Measurements from ENCODE around the gene E2F7. TPM values are rescaled to one million over a fixed set of nuclear protein-coding genes. Genes with fewer than 3 reads are reported as not detected.

E2F7 gene
- total RNA-seq, 4 donors from 2014 or later: not detected

DNA sequence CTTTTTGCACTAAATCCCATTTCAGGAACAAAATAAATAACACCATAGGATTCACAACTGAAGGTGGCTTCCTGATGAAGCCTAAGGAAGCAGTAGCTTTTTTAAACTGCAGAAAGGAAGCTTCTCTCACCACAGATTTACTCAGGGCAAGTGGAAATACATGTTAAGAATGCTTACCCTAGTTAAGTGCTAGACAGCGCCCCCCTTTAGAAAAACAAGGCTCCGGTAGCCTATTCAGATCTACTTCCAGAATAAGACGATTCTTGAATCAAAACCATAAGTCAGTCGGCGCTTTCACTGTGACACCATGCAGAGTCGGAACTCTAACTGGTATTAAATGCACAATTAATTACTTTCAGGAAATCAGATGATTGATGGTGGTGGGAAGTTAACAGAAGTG, 41.9 kb downstream of the E2F7 start:
- in situ Hi-C loops (cut with MboI; ENCODE audit: low sequenced_read_pairs in 4 of 4): loop anchor here in 2 of 4 donors (25.0 kb wide), 3 partner anchors 236 to 411 kb away; no protein-coding TSS in a partner anchor
- no peak overlapping the region for H3K27ac ChIP-seq
- TF ChIP-seq, protein P1, sequence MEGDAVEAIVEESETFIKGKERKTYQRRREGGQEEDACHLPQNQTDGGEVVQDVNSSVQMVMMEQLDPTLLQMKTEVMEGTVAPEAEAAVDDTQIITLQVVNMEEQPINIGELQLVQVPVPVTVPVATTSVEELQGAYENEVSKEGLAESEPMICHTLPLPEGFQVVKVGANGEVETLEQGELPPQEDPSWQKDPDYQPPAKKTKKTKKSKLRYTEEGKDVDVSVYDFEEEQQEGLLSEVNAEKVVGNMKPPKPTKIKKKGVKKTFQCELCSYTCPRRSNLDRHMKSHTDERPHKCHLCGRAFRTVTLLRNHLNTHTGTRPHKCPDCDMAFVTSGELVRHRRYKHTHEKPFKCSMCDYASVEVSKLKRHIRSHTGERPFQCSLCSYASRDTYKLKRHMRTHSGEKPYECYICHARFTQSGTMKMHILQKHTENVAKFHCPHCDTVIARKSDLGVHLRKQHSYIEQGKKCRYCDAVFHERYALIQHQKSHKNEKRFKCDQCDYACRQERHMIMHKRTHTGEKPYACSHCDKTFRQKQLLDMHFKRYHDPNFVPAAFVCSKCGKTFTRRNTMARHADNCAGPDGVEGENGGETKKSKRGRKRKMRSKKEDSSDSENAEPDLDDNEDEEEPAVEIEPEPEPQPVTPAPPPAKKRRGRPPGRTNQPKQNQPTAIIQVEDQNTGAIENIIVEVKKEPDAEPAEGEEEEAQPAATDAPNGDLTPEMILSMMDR (IDR thresholded peaks at IDR 0.05 in 4 of 5, conservative IDR thresholded peaks at IDR 0.05 in 1 of 5): no peak
- TF ChIP-seq POLR2A (IDR thresholded peaks at IDR 0.05): no peak

DNA sequence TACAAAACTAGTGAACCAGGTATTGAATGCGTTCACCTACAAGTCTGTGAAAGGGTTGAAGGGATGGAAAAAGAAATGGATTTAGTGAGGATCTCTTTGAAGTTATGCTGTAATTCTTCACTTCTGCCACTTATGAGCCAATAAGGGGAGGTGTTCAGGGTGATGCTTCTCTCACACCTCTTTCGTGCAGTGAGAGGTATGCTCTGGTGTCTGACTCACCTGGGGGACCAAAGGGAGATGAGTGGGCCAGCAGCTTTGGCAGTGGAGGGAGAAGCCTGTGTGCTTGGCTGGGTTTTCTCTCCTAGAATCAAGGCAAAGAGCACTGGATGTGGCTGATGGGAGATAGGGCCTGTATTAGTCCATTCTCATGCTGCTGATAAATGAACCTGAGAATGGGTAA, 45.4 kb downstream of the E2F7 start:
- no peaks in the 10 kb centered on the region for H3K9me3 ChIP-seq
- H3K4me1 ChIP-seq: no peaks in the 10 kb centered on the region
- H3K27me3 ChIP-seq: no peaks in the 10 kb centered on the region
- no peak for DNase-seq
- H3K4me3 ChIP-seq: no peak overlapping the region
- no peak overlapping the region for H3K27ac ChIP-seq
- TF ChIP-seq, protein P1 (IDR thresholded peaks at IDR 0.05 in 4 of 5, conservative IDR thresholded peaks at IDR 0.05 in 1 of 5): no peak
- no peak for TF ChIP-seq POLR2A (IDR thresholded peaks at IDR 0.05)
- H3K36me3 ChIP-seq: no peaks in the 10 kb centered on the region
- in situ Hi-C loops (cut with MboI; ENCODE audit: low sequenced_read_pairs in 4 of 4): loop anchor here in 3 of 4 donors (10.0 to 25.0 kb wide), 4 partner anchors 233 to 408 kb away; no protein-coding TSS in a partner anchor
- ATAC-seq: no peak
- intact Hi-C loops (cut with DNase I; ENCODE audit: low total_unique reads): no loop called here

More for the DNA sequence above, 41.9 kb downstream of the E2F7 start:
- no peaks in the 10 kb centered on the region for H3K9me3 ChIP-seq
- no peak overlapping the region for H3K4me3 ChIP-seq
- H3K27me3 ChIP-seq: no peaks in the 10 kb centered on the region
- intact Hi-C loops (cut with DNase I; ENCODE audit: low total_unique reads): no loop called here
- DNase-seq (no peak), ATAC-seq (no peak)
- no peaks in the 10 kb centered on the region for H3K36me3 ChIP-seq
- no peaks in the 10 kb centered on the region for H3K4me1 ChIP-seq

DNA sequence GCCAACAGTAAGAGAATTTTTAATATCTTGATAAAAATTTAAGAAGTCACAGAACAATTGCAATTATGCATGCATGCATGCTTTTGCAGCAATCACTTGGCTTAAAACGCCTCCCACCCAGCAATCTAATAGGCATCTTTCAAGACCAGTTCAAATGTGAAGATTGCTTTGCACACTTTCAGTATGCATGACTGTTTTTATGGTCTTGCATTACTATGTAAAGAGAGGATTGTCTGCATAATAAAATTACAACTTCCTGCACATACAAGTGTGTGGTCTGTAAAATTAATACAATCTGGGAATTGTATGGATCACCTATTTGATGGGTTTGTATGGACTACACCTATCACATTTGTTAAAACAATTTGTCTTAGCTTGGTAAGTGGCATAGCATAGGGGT, 48.8 kb downstream of the E2F7 start:
- ATAC-seq: no peak
- no peak overlapping the region for H3K4me3 ChIP-seq
- no peaks in the 10 kb centered on the region for H3K36me3 ChIP-seq
- no peaks in the 10 kb centered on the region for H3K4me1 ChIP-seq
- TF ChIP-seq POLR2A (IDR thresholded peaks at IDR 0.05): no peak
- TF ChIP-seq, protein P1 (IDR thresholded peaks at IDR 0.05 in 4 of 5, conservative IDR thresholded peaks at IDR 0.05 in 1 of 5): no peak
- in situ Hi-C loops (cut with MboI; ENCODE audit: low sequenced_read_pairs in 4 of 4): loop anchor here in 3 of 4 donors (10.0 to 25.0 kb wide), 4 partner anchors 229 to 404 kb away; no protein-coding TSS in a partner anchor
- no peak overlapping the region for H3K27ac ChIP-seq
- H3K9me3 ChIP-seq: no peaks in the 10 kb centered on the region
- no peaks in the 10 kb centered on the region for H3K27me3 ChIP-seq
- no peak for DNase-seq
- intact Hi-C loops (cut with DNase I; ENCODE audit: low total_unique reads): no loop called here

DNA sequence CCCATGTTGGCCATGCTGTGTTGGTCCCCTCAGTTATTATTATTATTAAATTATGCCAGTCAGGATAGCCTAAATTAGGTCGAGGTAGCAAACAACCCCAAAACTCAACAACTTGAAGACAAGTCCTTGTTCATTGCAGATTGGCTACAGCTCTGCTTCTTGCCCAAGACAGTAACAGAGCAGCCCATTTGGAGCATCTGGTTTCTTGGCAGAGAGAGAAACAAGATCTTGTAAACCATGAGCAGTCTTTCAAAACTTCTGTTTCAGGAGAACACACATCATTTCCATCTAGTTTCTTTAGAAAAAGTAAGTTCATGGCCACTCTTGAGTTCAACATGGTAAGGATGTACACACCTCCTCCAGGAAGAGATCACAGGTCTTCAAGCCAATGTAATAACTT, 52.3 kb downstream of the E2F7 start:
- intact Hi-C loops (cut with DNase I; ENCODE audit: low total_unique reads): no loop called here
- H3K4me1 ChIP-seq: peaks cover 3 to 4% of the 10 kb centered on the region in 2 donors
- in situ Hi-C loops (cut with MboI; ENCODE audit: low sequenced_read_pairs in 4 of 4): loop anchor here in 3 of 4 donors (10.0 to 25.0 kb wide), 4 partner anchors 226 to 401 kb away; no protein-coding TSS in a partner anchor
- no peaks in the 10 kb centered on the region for H3K36me3 ChIP-seq
- ATAC-seq: no peak
- H3K9me3 ChIP-seq: no peaks in the 10 kb centered on the region
- H3K27ac ChIP-seq: no peak overlapping the region
- no peak overlapping the region for H3K4me3 ChIP-seq
- no peak for DNase-seq
- no peaks in the 10 kb centered on the region for H3K27me3 ChIP-seq
- no peak for TF ChIP-seq POLR2A (IDR thresholded peaks at IDR 0.05)
- TF ChIP-seq, protein P1 (IDR thresholded peaks at IDR 0.05 in 4 of 5, conservative IDR thresholded peaks at IDR 0.05 in 1 of 5): no peak

Data from gastrocnemius medialis (tissue), 4 donors.